ENCODE results near the gene COL18A1. TPM values are rescaled to one million over a fixed set of nuclear protein-coding genes. Genes with fewer than 3 reads are reported as not detected.

Gene COL18A1
- polyA plus RNA-seq, 2 of the 4 experiments (the other 2 are of a cell fraction), result 17.3 to 88.4 TPM

GRCh38 chr21:45417951-45418300 lies 13.0 kb downstream of the COL18A1 start:
- ChIA-PET POLR2A (no interaction called here), CTCF (interaction anchor here (2.1 kb wide), 1 partner anchor 278 kb away, joined by 4 read pairs; no protein-coding TSS in a partner anchor)
- WGBS (ENCODE audit: missing lambda C conversion rate), result 92% methylated on average over 11 of the region's 20 CpGs
- Histone ChIP-seq H3K4me2 (no peak overlapping the region), H3K4me1 (peaks cover 26% of the 10 kb centered on the region), H3K4me3 (no peak overlapping the region), H3K27ac (no peak overlapping the region), H3K9me3 (no peaks in the 10 kb centered on the region)
- no peak for ATAC-seq
- DNase-seq (ENCODE audit: low read depth in 1 of 2, low spot score in 1 of 2), result no peak
- no peak for FAIRE-seq
- TF ChIP-seq HOXA7 (CRISPR knock-in tag; IDR thresholded peaks at IDR 0.05) (no peak), HOXB13 (CRISPR knock-in tag; IDR thresholded peaks at IDR 0.05; ENCODE audit: low read depth) (no peak), HES2 (IDR thresholded peaks at IDR 0.05) (no peak)

DNA sequence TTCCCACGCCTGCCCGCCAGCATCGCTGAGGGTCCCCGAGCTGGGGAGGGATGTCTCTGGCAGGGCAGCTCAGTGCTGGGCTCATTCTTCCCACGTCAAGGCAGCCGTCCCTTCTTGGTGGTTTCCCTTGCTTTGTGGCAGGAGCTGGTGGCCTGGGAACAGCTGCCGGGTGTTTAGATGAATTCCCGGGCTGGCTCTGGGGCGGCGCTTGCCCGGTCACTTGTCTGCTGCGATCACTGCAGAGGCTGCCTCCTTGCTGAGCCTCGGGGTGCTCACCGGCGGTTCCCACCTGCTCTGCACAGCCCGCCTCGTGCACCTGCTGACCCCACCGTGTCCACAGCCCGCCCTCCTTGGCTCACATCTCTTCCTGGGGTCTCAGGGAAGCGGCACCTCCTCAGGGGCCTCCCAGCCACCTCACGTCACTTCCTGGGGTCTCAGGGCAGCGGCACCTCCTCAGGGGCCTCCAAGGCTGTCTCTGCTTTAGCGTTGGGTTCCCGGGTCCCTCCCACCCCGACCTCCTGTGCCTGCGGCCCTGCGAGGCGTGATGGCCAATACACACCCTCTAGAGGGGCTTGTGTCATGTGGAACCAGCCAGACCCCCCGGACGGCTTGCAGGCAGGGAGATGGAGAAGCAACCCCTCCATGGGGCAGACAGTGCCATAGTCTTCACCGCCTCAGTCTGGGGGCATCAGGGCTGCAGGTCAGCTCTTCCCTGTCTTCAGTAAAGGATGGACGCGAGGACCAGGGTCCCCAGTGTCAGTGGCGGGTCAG lies 13.5 kb downstream of the COL18A1 start:
- Histone ChIP-seq H3K27ac (no peak overlapping the region), H3K4me3 (no peak overlapping the region), H3K9me3 (no peaks in the 10 kb centered on the region), H3K4me2 (no peak overlapping the region), H3K4me1 (peaks cover 32% of the 10 kb centered on the region)
- POLR2A ChIA-PET, result no interaction called here
- TF ChIP-seq EHF (CRISPR knock-in tag; IDR thresholded peaks at IDR 0.05) (no peak), CEBPB (IDR thresholded peaks at IDR 0.05) (no peak), MAZ (IDR thresholded peaks at IDR 0.05; ENCODE audit: borderline replicate concordance, low read depth, low read length) (no peak), SREBF2 (IDR thresholded peaks at IDR 0.05) (no peak), FOSL2 (IDR thresholded peaks at IDR 0.05) (no peak), FOSL2 (CRISPR knock-in tag; IDR thresholded peaks at IDR 0.05) (no peak), EHMT2 (IDR thresholded peaks at IDR 0.05; ENCODE audit: low read depth) (no peak), RNF2 (IDR thresholded peaks at IDR 0.05; ENCODE audit: borderline replicate concordance, low read depth) (no peak), POLR2A (IDR thresholded peaks at IDR 0.05; ENCODE audit: low read length) (no peak), GATA3 (IDR thresholded peaks at IDR 0.05; ENCODE audit: borderline replicate concordance) (no peak), FOSB (CRISPR knock-in tag; IDR thresholded peaks at IDR 0.05) (no peak), RFX5 (IDR thresholded peaks at IDR 0.05) (no peak), ZFP36 (IDR thresholded peaks at IDR 0.05; ENCODE audit: borderline replicate concordance, partially characterized antibody) (no peak), ZNF302 (CRISPR knock-in tag; IDR thresholded peaks at IDR 0.05) (no peak), CBX8 (IDR thresholded peaks at IDR 0.05) (no peak), HDAC2 (IDR thresholded peaks at IDR 0.05) (no peak), BHLHE40 (IDR thresholded peaks at IDR 0.05; ENCODE audit: low read depth, low read length) (no peak), NPAS2 (CRISPR knock-in tag; IDR thresholded peaks at IDR 0.05; ENCODE audit: borderline replicate concordance) (no peak), KDM5A (IDR thresholded peaks at IDR 0.05) (no peak)
- TF ChIP-seq, protein P1, sequence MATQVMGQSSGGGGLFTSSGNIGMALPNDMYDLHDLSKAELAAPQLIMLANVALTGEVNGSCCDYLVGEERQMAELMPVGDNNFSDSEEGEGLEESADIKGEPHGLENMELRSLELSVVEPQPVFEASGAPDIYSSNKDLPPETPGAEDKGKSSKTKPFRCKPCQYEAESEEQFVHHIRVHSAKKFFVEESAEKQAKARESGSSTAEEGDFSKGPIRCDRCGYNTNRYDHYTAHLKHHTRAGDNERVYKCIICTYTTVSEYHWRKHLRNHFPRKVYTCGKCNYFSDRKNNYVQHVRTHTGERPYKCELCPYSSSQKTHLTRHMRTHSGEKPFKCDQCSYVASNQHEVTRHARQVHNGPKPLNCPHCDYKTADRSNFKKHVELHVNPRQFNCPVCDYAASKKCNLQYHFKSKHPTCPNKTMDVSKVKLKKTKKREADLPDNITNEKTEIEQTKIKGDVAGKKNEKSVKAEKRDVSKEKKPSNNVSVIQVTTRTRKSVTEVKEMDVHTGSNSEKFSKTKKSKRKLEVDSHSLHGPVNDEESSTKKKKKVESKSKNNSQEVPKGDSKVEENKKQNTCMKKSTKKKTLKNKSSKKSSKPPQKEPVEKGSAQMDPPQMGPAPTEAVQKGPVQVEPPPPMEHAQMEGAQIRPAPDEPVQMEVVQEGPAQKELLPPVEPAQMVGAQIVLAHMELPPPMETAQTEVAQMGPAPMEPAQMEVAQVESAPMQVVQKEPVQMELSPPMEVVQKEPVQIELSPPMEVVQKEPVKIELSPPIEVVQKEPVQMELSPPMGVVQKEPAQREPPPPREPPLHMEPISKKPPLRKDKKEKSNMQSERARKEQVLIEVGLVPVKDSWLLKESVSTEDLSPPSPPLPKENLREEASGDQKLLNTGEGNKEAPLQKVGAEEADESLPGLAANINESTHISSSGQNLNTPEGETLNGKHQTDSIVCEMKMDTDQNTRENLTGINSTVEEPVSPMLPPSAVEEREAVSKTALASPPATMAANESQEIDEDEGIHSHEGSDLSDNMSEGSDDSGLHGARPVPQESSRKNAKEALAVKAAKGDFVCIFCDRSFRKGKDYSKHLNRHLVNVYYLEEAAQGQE (IDR thresholded peaks at IDR 0.05), result no peak
- TF ChIP-seq, protein P2, sequence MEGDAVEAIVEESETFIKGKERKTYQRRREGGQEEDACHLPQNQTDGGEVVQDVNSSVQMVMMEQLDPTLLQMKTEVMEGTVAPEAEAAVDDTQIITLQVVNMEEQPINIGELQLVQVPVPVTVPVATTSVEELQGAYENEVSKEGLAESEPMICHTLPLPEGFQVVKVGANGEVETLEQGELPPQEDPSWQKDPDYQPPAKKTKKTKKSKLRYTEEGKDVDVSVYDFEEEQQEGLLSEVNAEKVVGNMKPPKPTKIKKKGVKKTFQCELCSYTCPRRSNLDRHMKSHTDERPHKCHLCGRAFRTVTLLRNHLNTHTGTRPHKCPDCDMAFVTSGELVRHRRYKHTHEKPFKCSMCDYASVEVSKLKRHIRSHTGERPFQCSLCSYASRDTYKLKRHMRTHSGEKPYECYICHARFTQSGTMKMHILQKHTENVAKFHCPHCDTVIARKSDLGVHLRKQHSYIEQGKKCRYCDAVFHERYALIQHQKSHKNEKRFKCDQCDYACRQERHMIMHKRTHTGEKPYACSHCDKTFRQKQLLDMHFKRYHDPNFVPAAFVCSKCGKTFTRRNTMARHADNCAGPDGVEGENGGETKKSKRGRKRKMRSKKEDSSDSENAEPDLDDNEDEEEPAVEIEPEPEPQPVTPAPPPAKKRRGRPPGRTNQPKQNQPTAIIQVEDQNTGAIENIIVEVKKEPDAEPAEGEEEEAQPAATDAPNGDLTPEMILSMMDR (IDR thresholded peaks at IDR 0.05), result no peak
- DNase-seq (ENCODE audit: low read depth in 1 of 2, low spot score in 1 of 2) (no peak), FAIRE-seq (no peak), ATAC-seq (no peak)
- WGBS (ENCODE audit: missing lambda C conversion rate), result 92% methylated on average over 23 of the region's 34 CpGs
- CTCF ChIA-PET, result interaction anchor here (1.2 to 2.1 kb wide), 2 partner anchors 94 to 278 kb away, joined by 3 to 4 read pairs; no protein-coding TSS in a partner anchor

Measured in A549 (cell line).